Stimulated activated CD8-positive, alpha-beta memory T cell treated with anti-CD3 and anti-CD28 coated beads, Interleukin-4, amount 100 ng/mL, for 24 hours (primary cell): ENCODE data around the gene NUDT22.

Experiments
- DNase-seq: peaks from one replicate; pipeline ENCODE4 v3.0.0-alpha.2; 2020; ENCODE audit warnings: low read depth

The NUDT22 gene

DNA sequence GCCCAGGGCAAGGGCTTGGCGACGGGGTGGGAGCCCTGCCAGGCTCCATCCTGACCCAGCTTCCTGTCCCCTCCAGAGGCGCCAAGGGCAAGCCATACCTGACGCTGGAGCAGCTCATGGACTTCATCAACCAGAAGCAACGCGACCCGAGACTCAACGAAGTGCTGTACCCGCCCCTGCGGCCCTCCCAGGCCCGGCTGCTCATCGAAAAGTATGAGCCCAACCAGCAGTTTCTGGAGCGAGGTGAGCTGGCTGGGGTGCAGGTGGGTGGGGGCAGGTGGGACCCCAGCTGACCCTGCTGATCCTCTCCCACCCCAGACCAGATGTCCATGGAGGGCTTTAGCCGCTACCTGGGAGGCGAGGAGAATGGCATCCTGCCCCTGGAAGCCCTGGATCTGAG lies 30.2 kb downstream of the NUDT22 start:
- DNase-seq = no peak

DNA sequence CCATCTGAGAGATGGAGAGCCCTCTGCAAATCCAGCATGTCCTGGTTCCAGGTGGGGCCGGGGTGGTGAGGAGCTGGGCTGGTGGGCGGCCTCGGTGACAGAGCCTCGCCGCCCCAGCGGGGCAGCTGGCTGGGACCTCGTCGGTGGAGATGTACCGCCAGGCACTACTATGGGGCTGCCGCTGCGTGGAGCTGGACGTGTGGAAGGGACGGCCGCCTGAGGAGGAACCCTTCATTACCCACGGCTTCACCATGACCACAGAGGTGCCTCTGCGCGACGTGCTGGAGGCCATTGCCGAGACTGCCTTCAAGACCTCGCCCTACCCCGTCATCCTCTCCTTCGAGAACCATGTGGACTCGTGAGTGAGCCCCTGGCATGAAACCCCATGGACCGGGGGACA lies 32.3 kb downstream of the NUDT22 start:
- no peak for DNase-seq

DNA sequence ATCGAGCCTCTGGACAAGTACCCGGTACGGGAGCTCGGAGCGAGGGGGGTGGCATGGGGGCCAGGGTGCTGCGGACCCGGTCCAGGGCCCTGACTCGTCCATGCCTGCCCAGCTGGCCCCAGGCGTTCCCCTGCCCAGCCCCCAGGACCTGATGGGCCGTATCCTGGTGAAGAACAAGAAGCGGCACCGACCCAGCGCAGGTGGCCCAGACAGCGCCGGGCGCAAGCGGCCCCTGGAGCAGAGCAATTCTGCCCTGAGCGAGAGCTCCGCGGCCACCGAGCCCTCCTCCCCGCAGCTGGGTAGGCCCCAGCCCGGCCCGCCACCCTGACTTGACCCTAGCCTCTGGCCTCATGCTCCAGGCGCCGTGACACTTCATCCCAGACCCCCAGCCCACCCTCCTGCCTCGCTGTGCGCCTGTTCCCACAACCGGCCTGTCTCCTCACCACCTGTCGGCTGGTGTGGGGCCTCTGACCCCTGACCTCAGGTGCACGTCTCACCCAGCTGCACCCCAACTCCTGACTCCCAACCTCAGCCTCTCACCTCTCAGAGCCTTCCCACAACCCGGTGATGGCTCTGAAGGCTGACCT lies 33.0 kb downstream of the NUDT22 start:
- no peak for DNase-seq

DNA sequence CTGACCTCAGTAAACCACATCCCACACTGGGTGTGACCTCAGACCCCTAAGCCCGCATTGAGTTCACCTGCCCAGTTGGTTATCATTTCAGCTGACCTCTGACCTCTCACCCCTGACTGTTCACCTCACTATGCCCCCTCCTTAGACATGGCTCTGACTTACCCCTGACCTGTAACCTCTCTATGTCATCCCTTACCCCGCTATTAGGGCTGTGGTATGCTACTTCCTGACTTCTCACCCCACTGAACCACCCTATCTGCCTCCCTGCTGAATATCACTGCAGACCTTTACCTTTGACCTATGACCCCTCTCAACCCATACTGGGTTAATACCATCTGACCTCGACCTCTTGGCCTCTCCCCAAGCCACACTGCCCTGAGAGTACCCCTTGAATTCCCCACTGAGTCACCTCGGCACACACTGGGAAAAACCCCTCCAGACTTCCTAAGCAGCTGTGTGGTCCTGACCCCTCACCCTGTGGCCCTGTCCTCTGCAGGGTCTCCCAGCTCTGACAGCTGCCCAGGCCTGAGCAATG lies 33.5 kb downstream of the NUDT22 start:
- no peak for DNase-seq

DNA sequence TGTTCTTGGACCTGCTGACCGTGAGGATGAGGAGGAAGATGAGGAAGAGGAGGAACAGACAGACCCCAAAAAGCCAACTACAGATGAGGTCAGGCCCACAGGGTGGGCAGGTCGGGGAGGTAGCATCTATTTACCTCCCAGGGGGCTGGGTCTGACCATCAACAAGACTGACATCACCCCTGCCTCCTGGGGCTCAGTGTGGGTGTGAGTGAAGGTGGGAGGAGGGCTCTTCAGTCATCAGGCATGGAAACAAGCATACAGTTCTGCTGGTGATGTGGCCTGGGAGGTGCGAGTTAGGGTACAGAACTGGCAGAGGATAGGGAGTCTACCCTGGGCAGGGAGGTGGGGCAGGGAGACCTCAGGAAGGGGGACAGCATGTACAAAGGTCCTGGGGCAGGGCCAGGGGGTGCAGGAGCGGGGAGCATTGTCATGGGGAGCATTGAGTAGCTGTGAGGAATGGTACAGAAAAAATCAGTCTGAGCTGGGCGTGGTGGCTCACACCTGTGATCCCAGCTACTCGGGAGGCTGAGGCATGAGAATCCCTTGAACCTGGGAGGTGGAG lies 34.2 kb downstream of the NUDT22 start:
- DNase-seq = no peak

DNA sequence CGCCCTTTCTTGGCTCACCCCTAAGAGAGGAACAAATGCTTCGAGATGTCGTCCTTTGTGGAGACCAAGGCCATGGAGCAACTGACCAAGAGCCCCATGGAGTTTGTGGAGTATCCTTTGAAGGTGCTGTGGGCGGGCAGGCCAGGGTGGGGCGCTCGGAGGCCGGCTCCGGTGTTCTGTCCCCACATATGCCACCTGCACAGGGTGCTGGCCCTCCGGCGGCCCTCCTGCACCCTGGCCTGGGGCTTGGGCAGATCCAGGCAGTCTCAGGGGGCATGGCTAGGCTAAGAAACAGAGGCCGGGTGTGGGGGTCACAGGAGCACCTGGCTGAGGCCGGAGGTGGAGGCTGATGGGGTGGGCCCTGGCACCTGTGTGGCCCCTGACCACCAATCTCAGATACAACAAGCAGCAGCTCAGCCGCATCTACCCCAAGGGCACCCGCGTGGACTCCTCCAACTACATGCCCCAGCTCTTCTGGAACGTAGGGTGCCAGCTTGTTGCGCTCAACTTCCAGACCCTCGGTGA lies 35.5 kb downstream of the NUDT22 start:
- no peak for DNase-seq

DNA sequence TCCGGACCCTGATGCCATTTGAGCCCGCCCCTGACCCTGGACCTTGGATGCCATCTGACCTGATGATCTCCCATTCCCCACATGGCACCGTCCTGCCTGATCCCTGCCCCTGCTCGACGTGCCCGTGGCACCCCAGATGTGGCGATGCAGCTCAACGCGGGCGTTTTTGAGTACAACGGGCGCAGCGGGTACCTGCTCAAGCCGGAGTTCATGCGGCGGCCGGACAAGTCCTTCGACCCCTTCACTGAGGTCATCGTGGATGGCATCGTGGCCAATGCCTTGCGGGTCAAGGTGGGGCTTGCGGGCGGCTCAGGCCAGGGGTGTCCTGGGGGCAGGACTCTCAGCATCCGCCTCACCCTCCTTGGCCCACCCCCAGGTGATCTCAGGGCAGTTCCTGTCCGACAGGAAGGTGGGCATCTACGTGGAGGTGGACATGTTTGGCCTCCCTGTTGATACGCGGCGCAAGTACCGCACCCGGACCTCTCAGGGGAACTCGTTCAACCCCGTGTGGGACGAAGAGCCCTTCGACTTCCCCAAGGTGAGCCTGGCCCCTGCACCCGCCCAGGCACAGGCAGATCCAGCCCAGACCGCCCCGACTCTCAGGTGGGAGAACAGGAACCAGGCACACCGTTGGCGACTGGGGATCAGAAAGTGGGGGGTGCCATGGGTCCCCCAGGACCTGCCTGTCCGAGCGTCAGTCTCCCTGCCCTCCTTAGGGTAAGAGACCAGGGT lies 36.4 kb downstream of the NUDT22 start:
- DNase-seq = no peak

DNA sequence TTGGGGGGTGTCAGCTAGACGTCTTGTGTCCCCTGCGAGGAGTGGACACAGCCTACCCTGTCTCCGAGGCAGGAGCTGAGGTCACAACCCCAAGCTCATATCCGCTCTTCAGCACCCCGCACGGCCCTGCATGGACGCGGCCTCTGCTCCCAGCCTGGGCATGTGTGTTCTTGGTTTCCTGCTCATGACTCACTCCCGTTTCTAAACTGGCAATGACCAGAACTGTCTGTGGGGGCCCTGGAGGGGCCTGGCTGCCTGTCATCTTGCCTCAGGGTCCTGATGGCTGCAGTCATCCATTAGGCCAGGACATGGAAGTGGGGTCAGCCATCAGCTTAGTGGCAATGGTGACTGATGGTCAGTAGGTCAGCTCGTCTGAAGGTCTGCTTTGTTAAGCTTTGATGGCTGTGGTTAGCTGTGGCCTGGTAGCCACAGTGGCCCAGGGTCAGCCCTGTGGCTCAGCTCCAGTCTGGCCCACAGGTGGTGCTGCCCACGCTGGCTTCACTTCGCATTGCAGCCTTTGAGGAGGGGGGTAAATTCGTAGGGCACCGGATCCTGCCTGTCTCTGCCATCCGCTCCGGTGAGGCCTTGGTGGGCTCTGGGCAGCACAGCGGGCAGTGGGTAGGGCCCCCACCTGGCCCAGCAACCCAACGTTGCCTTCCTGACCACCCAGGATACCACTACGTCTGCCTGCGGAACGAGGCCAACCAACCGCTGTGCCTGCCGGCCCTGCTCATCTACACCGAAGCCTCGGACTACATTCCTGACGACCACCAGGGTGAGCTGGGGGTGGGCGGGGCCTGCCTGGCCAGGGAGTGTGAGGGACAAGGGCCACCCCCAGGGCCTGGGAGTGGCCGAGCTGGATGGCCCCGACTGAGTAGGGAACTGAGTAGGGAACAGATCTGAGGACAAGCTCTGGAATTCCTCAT lies 37.2 kb downstream of the NUDT22 start:
- no peak for DNase-seq

DNA sequence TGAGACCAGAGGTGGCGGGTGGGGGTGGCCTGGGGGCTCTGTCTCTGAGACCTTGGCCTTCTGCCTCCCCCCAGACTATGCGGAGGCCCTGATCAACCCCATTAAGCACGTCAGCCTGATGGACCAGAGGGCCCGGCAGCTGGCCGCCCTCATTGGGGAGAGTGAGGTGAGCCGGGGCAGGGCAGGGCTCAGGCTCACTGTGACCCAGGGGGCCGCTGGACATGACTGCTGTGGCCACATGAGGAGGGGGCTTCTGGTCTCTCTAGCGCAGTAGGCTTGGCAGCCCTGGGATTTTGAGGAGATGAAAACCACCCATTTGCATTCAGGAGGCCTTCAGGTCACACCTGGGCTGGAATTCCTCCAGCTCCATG lies 37.9 kb downstream of the NUDT22 start:
- DNase-seq = no peak

DNA sequence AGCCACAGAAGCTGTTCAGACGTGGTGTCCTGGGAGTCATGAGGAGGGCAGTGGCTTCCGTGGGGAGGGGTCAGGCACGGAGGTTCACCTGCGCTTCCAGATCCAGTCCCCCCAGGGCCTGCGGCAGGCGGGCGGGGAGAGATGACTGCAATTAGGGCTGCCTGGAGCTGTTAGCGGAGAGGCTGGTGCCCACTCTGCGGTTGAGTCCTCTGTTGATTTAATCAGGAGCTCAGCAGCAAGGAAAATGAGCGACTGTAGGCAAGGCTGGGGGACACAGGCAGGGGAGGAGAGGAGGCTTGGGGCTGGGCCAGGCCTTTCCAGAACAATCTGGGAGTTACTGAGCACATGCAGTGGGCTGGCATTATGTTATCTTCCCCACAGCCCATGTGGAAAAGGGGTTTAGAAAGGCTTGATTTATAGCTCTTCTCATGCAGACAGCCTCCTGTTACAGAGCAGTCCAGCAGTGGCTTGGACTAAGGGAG lies 38.3 kb downstream of the NUDT22 start:
- no peak for DNase-seq

DNA sequence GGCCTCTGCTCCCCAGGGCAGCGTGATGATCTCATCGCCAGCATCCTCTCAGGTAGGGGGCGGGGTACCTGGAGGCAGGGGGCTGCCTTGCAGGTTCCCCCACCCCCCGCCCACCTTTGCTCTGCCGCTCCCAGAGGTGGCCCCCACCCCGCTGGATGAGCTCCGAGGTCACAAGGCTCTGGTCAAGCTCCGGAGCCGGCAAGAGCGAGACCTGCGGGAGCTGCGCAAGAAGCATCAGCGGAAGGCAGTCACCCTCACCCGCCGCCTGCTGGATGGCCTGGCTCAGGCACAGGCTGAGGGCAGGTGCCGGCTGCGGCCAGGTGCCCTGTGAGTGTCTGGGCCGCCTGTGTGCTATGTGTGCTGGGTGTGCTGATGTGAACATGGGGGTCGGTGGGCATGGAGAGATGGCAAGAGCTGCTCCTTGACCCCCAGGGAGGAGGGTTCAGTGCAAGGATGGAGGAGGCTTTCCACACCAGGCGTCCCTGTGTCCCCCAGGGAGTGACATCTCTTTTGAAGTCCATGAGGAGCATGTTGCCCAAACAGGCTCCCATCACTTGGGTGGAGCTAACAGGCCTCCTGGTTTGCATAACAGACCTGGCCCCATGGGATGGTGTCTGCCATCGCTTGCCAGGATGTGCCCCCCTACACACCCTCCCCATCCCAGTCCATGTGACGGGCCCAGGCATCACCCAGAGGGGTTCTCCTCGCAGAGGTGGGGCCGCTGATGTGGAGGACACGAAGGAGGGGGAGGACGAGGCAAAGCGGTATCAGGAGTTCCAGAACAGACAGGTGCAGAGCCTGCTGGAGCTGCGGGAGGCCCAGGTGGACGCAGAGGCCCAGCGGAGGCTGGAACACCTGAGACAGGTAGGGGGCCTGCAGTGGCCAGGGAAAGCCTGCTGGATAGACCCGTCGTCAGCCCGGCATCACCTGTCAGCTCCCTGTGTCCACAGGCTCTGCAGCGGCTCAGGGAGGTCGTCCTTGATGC lies 39.4 kb downstream of the NUDT22 start:
- DNase-seq = no peak

DNA sequence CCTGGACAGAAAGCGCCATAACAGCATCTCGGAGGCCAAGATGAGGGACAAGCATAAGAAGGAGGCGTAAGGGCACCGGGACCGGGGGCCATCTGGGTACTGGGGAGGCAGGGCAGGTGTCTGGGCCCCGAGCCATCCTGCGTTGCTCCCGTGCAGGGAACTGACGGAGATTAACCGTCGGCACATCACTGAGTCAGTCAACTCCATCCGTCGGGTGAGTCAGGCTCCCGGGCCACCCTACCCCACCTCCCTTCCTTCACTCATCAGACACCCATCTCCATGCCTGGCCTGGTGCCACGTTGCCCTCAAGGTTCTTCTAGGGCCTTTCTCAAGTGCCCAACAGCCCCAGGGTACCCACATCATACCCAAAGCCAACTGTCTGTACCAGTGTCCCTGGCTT lies 40.3 kb downstream of the NUDT22 start:
- no peak for DNase-seq

DNA sequence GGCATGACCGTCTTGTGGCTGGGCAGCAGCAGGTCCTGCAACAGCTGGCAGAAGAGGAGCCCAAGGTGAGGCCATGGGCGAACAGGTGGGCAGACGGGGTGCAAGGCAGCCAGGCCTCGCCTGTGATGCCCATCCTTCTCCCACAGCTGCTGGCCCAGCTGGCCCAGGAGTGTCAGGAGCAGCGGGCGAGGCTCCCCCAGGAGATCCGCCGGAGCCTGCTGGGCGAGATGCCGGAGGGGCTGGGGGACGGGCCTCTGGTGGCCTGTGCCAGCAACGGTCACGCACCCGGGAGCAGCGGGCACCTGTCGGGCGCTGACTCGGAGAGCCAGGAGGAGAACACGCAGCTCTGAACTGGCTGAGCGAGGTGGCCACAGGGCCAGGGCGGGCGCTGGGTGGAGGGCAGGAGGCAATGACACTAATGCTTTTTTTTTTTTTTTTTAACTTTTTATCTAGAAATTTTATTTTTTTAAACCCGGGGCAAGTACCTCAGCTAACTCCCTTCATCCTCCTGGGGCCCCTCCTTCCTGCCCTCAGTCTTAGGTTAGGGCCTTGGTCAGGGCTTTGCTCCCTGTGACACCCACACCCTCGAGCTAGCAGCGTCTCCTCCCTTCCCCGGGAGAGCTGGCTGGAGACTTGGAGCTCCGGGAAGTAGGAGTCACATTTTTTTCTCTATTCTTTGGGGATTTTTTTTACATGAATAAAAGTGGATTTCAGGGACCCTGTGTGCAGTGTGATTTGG lies 41.3 kb downstream of the NUDT22 start:
- DNase-seq = no peak

DNA sequence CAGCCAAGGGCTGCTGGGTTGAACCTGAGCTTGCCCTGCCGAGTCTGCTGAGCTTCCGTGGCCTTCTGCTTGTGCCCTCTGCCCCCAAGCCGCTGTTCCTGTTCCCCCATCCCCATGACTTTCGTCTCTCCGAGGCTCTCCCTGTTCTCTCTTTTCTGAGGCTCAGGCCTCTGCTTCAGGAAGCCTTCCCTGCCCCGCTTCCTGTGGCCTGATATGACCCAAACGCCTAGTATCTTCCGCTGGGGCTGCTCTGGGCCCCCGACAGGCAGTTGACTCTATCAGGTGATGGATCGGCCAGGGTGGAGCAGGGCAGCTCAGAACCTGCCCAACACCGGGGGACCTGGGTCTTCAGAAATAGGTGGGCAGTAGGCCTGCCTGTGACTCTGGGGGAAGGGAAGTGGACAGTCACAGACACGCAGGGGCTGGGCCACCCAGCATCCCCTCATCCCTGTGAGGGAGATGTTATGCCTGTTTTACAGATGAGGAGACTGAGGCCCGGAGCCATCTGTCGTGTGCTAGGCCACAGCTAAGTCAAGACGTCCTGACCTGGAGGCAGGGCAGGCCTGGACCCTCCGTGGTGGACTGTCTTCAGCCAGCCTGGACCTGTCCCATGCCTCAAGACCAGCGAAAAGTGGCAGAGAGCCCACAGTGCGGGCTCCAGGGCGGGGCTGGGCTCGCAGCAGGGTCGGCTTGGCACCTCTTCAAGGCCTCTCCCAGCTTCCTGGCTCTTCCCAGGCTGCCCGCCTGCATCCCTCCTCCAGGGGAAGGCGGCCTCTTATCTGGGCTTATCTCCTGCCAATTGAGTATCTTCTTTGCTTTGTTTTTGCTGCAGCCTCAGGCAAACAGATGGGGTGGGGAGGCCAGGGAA lies 42.2 kb downstream of the NUDT22 start:
- DNase-seq = no peak

DNA sequence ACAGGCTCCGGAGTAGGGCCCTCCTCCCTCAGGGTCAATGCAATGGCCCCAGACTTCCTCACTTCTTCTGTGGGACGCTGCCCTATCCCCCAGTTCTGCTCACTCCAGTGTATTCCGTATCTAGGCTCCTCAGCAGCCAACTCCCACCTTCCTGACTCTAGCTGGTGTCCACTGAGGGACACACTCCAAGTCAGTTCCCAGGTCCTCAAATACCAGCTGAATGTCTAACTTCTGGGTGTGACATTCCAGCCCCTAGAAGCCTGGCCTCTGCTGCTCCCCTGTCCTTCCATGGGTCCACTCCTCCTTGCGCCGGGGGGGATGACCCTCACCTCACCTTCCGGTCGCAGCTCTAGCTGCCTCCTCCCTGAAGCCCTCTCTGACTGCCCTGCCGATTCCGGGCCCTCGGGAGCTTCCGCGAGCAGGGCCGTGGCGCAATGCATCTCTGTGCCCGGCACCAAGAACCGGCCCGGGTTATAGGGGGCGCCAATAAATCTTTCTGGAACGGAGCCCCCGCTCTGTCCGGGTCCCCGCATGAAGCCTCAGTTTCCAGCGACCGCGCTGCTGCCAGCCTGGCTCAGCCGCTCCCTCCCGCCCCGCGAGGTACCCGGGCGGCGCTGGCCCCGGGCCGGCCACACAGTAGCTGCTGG lies 42.9 kb downstream of the NUDT22 start:
- DNase-seq = peak; percentile 35

DNA sequence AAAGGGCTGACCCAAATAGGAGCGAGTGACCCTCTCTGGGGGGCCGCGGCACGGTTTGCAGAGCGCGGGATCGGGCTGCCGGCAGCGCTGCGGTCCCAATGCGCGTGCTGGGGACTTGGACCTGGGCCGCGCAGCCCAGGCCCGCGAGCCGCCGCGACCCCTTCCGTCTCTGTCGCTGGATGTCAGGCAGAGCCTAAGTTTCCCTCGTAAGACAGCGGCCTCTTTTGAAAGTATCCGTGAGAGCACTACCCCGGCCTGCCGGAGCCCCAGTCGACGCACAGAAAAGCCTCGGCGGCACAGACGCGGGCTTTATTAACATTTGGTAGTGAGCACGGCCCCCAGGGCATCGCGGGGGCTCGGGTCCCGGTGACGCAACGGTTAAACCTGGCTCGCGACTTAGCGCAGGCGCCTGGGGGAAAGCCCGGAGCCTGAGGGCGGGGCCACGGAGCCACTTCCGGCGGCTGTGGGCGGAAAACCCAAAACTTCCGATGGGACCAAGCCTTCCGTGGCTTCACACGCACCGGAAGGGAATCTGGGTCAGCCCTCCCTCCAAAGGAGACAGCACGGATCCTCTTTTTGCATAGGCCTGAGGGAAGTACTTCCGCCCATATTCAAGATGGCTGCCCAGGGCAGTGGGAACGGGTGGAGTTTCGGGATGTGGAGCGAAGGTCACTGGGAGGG lies 43.6 kb downstream of the NUDT22 start:
- peak; percentile 97 for DNase-seq

DNA sequence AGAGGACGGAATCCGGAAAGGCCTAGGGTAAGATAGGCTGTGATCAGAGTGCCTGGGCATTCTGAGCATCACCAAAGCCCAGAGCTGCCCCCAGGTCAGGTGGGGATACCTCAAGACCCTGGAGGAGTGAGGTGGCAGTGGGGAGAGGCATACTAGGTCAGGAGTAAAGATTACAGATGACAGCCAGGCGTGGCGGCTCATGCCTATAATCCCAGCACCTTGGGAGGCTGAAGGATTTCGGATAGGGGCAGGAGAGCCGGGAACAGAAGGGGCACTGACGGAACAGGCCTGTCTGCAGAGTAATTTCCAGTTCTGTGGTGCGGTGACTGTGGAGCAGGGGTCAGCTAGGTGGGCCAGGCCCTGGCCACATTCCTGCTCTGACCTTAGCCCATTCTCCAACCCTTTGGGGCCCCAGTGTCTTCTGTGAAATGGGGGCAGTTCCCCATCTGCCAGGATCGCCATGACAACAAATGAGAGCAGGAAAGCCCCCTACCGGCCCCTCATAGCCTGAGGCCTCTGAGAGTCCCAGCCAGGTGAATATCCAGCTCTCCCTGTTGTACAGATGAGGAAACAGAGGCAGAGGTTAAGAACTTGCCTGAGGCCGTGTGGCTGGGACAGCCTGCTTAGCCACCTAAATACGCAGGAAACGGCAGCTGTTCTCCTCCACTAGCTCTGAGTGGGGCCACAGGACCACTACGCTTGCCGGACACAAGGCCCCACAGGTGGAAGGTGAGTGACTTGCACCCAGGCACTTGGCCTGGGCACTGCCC lies 49.1 kb downstream of the NUDT22 start:
- no peak for DNase-seq
